IMR-90 (cell line): ENCODE measurements around the gene SBK3.

Experiments
- CEBPB ChIP-seq: IDR thresholded peaks from 2 replicates; pipeline ENCODE4 v1.6.1; 2012; ENCODE audit warnings: low read depth, low read length, improper control_type of control experiment
- CTCF ChIP-seq: conservative IDR thresholded peaks from 2 replicates; pipeline ENCODE4 v1.5.1; 2012; ENCODE audit warnings: mild to moderate bottlenecking, low read depth, low read length, improper control_type of control experiment
- ELK1 ChIP-seq: fragments of 150-350 bp; IDR thresholded peaks from 2 replicates; pipeline ENCODE4 v1.6.1; 2016; ENCODE audit warnings: low read depth, mild to moderate bottlenecking, low read length, moderate library complexity, borderline replicate concordance
- MXI1 ChIP-seq: IDR thresholded peaks from 2 replicates; pipeline ENCODE4 v1.6.1; 2012; ENCODE audit warnings: low read depth, mild to moderate bottlenecking, low read length, moderate library complexity, borderline replicate concordance
- POLR2A ChIP-seq: IDR thresholded peaks from 2 replicates; pipeline ENCODE4 v1.6.1; 2012; ENCODE audit warnings: mild to moderate bottlenecking, low read depth, low read length

GRCh38 chr19:55588738-55589137, 43.4 kb upstream of the SBK3 start:
- TF ChIP-seq MXI1 (no peak), POLR2A (no peak), CTCF (no peak), ELK1 (no peak), CEBPB (no peak)
